HG03066 (cell line): ENCODE measurements around the gene MAP2K5.

Experiments used
- ATAC-seq: cut with Tn5 transposase; IDR thresholded peaks from one replicate; pipeline ENCODE4 v1.9.1; 2021; ENCODE audit warnings: low read depth; ENCODE audit not compliant: unreplicated experiment

The MAP2K5 gene

GRCh38 chr15:67796196-67797127, 254.0 kb downstream of the MAP2K5 start:
- ATAC-seq: no peak

GRCh38 chr15:67799801-67800205, 257.3 kb downstream of the MAP2K5 start:
- no peak for ATAC-seq

GRCh38 chr15:67801142-67801541, 258.6 kb downstream of the MAP2K5 start:
- ATAC-seq: no peak

GRCh38 chr15:67801926-67802914, 259.7 kb downstream of the MAP2K5 start:
- no peak for ATAC-seq

GRCh38 chr15:67803299-67803698, 260.8 kb downstream of the MAP2K5 start:
- no peak for ATAC-seq

- no peak for ATAC-seq
These were observed 261.7 kb downstream of the MAP2K5 start for GRCh38 chr15:67803996-67804843.

GRCh38 chr15:67805008-67805665, 262.6 kb downstream of the MAP2K5 start:
- ATAC-seq: no peak

- ATAC-seq: no peak
These were observed 263.4 kb downstream of the MAP2K5 start for GRCh38 chr15:67805666-67806516.

- ATAC-seq: no peak
These were observed 264.0 kb downstream of the MAP2K5 start for GRCh38 chr15:67806536-67806935.

- no peak for ATAC-seq
These were observed 264.6 kb downstream of the MAP2K5 start for GRCh38 chr15:67807141-67807540.

GRCh38 chr15:67807836-67808235, 265.3 kb downstream of the MAP2K5 start:
- ATAC-seq: no peak

- ATAC-seq: no peak
These were observed 266.3 kb downstream of the MAP2K5 start for GRCh38 chr15:67808821-67809220.

- ATAC-seq: no peak
These were observed 266.9 kb downstream of the MAP2K5 start for GRCh38 chr15:67809441-67809840.

- ATAC-seq: no peak
These were observed 267.4 kb downstream of the MAP2K5 start for GRCh38 chr15:67809866-67810265.

- no peak for ATAC-seq
These were observed 269.7 kb downstream of the MAP2K5 start for GRCh38 chr15:67812241-67812644.

- no peak for ATAC-seq
These were observed 270.7 kb downstream of the MAP2K5 start for GRCh38 chr15:67813104-67813634.

GRCh38 chr15:67815036-67815592, 272.6 kb downstream of the MAP2K5 start:
- no peak for ATAC-seq

- no peak for ATAC-seq
These were observed 274.2 kb downstream of the MAP2K5 start for GRCh38 chr15:67816668-67817067.
